Liver (tissue), 9 donors: ENCODE results near the gene CUL7. TPM values are rescaled to one million over a fixed set of nuclear protein-coding genes. Genes with fewer than 3 reads are reported as not detected.

ENCODE experiments used
- DNase-seq: peaks from one replicate; pipeline ENCODE4 v3.0.0-alpha.2; 2017; ENCODE audit warnings: low spot score
- H3K27ac ChIP-seq, 2 donors: one replicate each; pipeline ENCODE4 v1.7.0; 2013; ENCODE audit warnings: inconsistent platforms in 2 of 2, low read length in 2 of 2, control low read depth in 1 of 2, low read depth in 1 of 2, mild to moderate bottlenecking in 1 of 2
- H3K27me3 ChIP-seq, 4 donors: one replicate each; pipeline versions ENCODE4 v1.6.1 to v1.7.0; 2013; ENCODE audit warnings: low read length in 3 of 4, inconsistent platforms in 1 of 4, mild to moderate bottlenecking in 1 of 4, moderate library complexity in 1 of 4; ENCODE audit not compliant: control insufficient read depth in 4 of 4, insufficient read depth in 4 of 4
- H3K36me3 ChIP-seq, 4 donors: one replicate each; pipeline versions ENCODE4 v1.6.1 to v1.7.0; 2013; ENCODE audit warnings: low read length in 3 of 4, mild to moderate bottlenecking in 3 of 4, low read depth in 1 of 4, moderate library complexity in 1 of 4; ENCODE audit not compliant: control insufficient read depth in 4 of 4, insufficient read depth in 3 of 4
- H3K4me1 ChIP-seq, 4 donors: one replicate each; pipeline versions ENCODE4 v1.6.1 to v1.7.0; 2013; ENCODE audit warnings: low read length in 3 of 4, mild to moderate bottlenecking in 3 of 4, moderate library complexity in 1 of 4; ENCODE audit not compliant: control insufficient read depth in 4 of 4, insufficient read depth in 4 of 4
- H3K4me3 ChIP-seq, 3 donors: one replicate each; pipeline versions ENCODE4 v1.6.1 to v1.7.0; 2013; ENCODE audit warnings: low read length in 3 of 3, control low read depth in 1 of 3, low read depth in 1 of 3, mild to moderate bottlenecking in 1 of 3
- H3K9ac ChIP-seq, 2 donors: one replicate each; pipeline ENCODE4 v1.7.0; 2013; ENCODE audit warnings: low read length in 2 of 2, mild to moderate bottlenecking in 2 of 2, moderate library complexity in 2 of 2, control low read depth in 1 of 2, low read depth in 1 of 2
- H3K9me3 ChIP-seq, 4 donors: one replicate each; pipeline versions ENCODE4 v1.6.1 to v1.7.0; 2013; ENCODE audit warnings: low read length in 3 of 4; ENCODE audit not compliant: control insufficient read depth in 4 of 4
- ATF3 ChIP-seq: IDR thresholded peaks from 2 replicates; pipeline ENCODE4 v1.6.1; 2016; ENCODE audit warnings: antibody characterized with exemption
- CTCF ChIP-seq: fragments of 150-350 bp; IDR thresholded peaks from 2 replicates; pipeline ENCODE4 v1.5.1; 2017; ENCODE audit warnings: improper control_type of control experiment, low read depth, low read length; ENCODE audit not compliant: missing input control
- EGR1 ChIP-seq, 2 donors: IDR thresholded peaks; 2 replicates each; pipeline ENCODE4 v1.6.1; 2016 to 2018; ENCODE audit warnings: antibody characterized with exemption in 2 of 2, low read depth in 2 of 2
- FOXA1 ChIP-seq: IDR thresholded peaks from 2 replicates; pipeline ENCODE4 v1.6.1; 2016; ENCODE audit warnings: antibody characterized with exemption
- FOXA2 ChIP-seq: IDR thresholded peaks from 2 replicates; pipeline ENCODE4 v1.6.1; 2016; ENCODE audit warnings: antibody characterized with exemption
- GABPA ChIP-seq, 2 donors: IDR thresholded peaks in 1 of 2; conservative IDR thresholded peaks in 1 of 2; 2 replicates each; pipeline ENCODE4 v1.6.1; 2016; ENCODE audit warnings: antibody characterized with exemption in 2 of 2, mild to moderate bottlenecking in 1 of 2, moderate library complexity in 1 of 2
- HNF4A ChIP-seq, 2 donors: conservative IDR thresholded peaks; 2 replicates each; pipeline ENCODE4 v1.6.1; 2016; ENCODE audit warnings: antibody characterized with exemption in 2 of 2, mild to moderate bottlenecking in 2 of 2
- HNF4G ChIP-seq: IDR thresholded peaks from 2 replicates; pipeline ENCODE4 v1.6.1; 2016; ENCODE audit warnings: antibody characterized with exemption
- JUND ChIP-seq, 2 donors: IDR thresholded peaks; 2 replicates each; pipeline ENCODE4 v1.6.1; 2016; ENCODE audit warnings: antibody characterized with exemption in 2 of 2
- MAX ChIP-seq: IDR thresholded peaks from 2 replicates; pipeline ENCODE4 v1.6.1; 2016; ENCODE audit warnings: antibody characterized with exemption
- NR2F2 ChIP-seq: IDR thresholded peaks from 2 replicates; pipeline ENCODE4 v1.6.1; 2016; ENCODE audit warnings: antibody characterized with exemption
- RAD21 ChIP-seq, 2 donors: IDR thresholded peaks; 2 replicates each; pipeline ENCODE4 v1.6.1; 2016; ENCODE audit warnings: antibody characterized with exemption in 2 of 2, mild to moderate bottlenecking in 2 of 2
- RXRA ChIP-seq, 2 donors: IDR thresholded peaks; 2 replicates each; pipeline ENCODE4 v1.6.1; 2017 to 2018; ENCODE audit warnings: antibody characterized with exemption in 2 of 2, mild to moderate bottlenecking in 1 of 2
- SP1 ChIP-seq: IDR thresholded peaks from 2 replicates; pipeline ENCODE4 v1.6.1; 2018; ENCODE audit warnings: antibody characterized with exemption, mild to moderate bottlenecking
- TAF1 ChIP-seq: conservative IDR thresholded peaks from 2 replicates; pipeline ENCODE4 v1.6.1; 2016; ENCODE audit warnings: antibody characterized with exemption, mild to moderate bottlenecking
- YY1 ChIP-seq: IDR thresholded peaks from 2 replicates; pipeline ENCODE4 v1.6.1; 2016; ENCODE audit warnings: antibody characterized with exemption, mild to moderate bottlenecking
- ZBTB33 ChIP-seq: IDR thresholded peaks from 2 replicates; pipeline ENCODE4 v1.6.1; 2016; ENCODE audit warnings: antibody characterized with exemption
- WGBS: extraction: QIAGEN DNeasy Blood & Tissue Kit; methylation state at CpG from one replicate; pipeline ENCODE4 v1.1.7; 2013; 5-methylcytosine and 5-hydroxymethylcytosine counted together
- polyA plus RNA-seq, 2 donors: library from polyadenylated mRNA; stranded (reverse) in 1 of 2; unstranded in 1 of 2; fragments of 200-250 nt in 1 of 2; fragments of >200 nt in 1 of 2; fragmentation: Nextera tagmentation in 1 of 2; extraction: Ambion mirVana in 1 of 2; gene quantifications; one replicate each; pipeline versions ENCODE4 v1.2.1 to v1.2.3, GENCODE V29; 2013 to 2015
- total RNA-seq, 2 donors: library from RNA; depleted of rRNA; stranded (reverse); fragments of >200 nt; gene quantifications; one replicate each; pipeline ENCODE4 v1.2.3, GENCODE V29; 2014
- donor health status: healthy.
- donor health status: healthy.
- donor health status: healthy.
- donor health status: healthy.
- donor health status: healthy.

Gene CUL7
- total and polyA plus RNA-seq, 4 donors: 2.2 to 10.4 (median 7.7) TPM

GRCh38 chr6:43089467-43089866, 35.8 kb upstream of the CUL7 start:
- Histone ChIP-seq H3K27me3 (no peaks in the 10 kb centered on the region), H3K36me3 (no peaks in the 10 kb centered on the region), H3K27ac (no peak overlapping the region), H3K9me3 (no peaks in the 10 kb centered on the region), H3K9ac (no peak overlapping the region), H3K4me1 (peaks cover 0 to 7% (median 3%) of the 10 kb centered on the region in 4 donors), H3K4me3 (no peak overlapping the region)
- DNase-seq: no peak
- TF ChIP-seq TAF1 (no peak), ZBTB33 (no peak), FOXA2 (no peak), RXRA (IDR thresholded peaks at IDR 0.05) (no peak), YY1 (no peak), HNF4A (conservative IDR thresholded peaks at IDR 0.05) (no peak), RAD21 (IDR thresholded peaks at IDR 0.05) (no peak), GABPA (IDR thresholded peaks at IDR 0.05 in 1 of 2, conservative IDR thresholded peaks at IDR 0.05 in 1 of 2) (no peak)
- WGBS: 77% methylated on average over 4 of the region's 4 CpGs

GRCh38 chr6:43088654-43089056, 35.0 kb upstream of the CUL7 start:
- DNase-seq: no peak
- H3K27ac ChIP-seq: no peak overlapping the region
- TF ChIP-seq MAX (no peak), RXRA (IDR thresholded peaks at IDR 0.05) (no peak), HNF4G (no peak), ATF3 (no peak), YY1 (no peak), EGR1 (IDR thresholded peaks at IDR 0.05; ENCODE audit: low read depth in 2 of 2) (no peak)
- peaks cover 0 to 5% (median 2%) of the 10 kb centered on the region in 4 donors for H3K4me1 ChIP-seq
- no peaks in the 10 kb centered on the region for H3K9me3 ChIP-seq
- H3K9ac ChIP-seq: no peak overlapping the region
- H3K4me3 ChIP-seq: no peak overlapping the region
- 91% methylated on average over 4 of the region's 4 CpGs for WGBS
- no peaks in the 10 kb centered on the region for H3K27me3 ChIP-seq
- H3K36me3 ChIP-seq: no peaks in the 10 kb centered on the region

- no peaks in the 10 kb centered on the region for H3K9me3 ChIP-seq
- no peak overlapping the region for H3K27ac ChIP-seq
- no peak for TF ChIP-seq FOXA2
- no peak for TF ChIP-seq NR2F2
- TF ChIP-seq CTCF: no peak
- TF ChIP-seq JUND (IDR thresholded peaks at IDR 0.05): no peak
- TF ChIP-seq RAD21 (IDR thresholded peaks at IDR 0.05): no peak
- TF ChIP-seq HNF4G: no peak
- no peak for TF ChIP-seq YY1
- no peak for TF ChIP-seq ZBTB33
- no peak for TF ChIP-seq MAX
- no peak for TF ChIP-seq GABPA (IDR thresholded peaks at IDR 0.05 in 1 of 2, conservative IDR thresholded peaks at IDR 0.05 in 1 of 2)
- no peak for TF ChIP-seq SP1
- no peak for TF ChIP-seq ATF3
- no peak for TF ChIP-seq HNF4A (conservative IDR thresholded peaks at IDR 0.05)
- TF ChIP-seq FOXA1: no peak
- TF ChIP-seq RXRA (IDR thresholded peaks at IDR 0.05): no peak
- no peak overlapping the region for H3K9ac ChIP-seq
- no peaks in the 10 kb centered on the region for H3K27me3 ChIP-seq
- DNase-seq: no peak
- WGBS: 88% methylated on average over 8 of the region's 8 CpGs
- no peak overlapping the region for H3K4me3 ChIP-seq
- no peaks in the 10 kb centered on the region for H3K4me1 ChIP-seq
- no peaks in the 10 kb centered on the region for H3K36me3 ChIP-seq
Observed at GRCh38 chr6:43086022-43086658, 32.5 kb upstream of the CUL7 start.
